GM21737 (cell line): ENCODE measurements around the gene CCL15.
"Not testable (repeated sequence)": the region's sequence is repeated elsewhere in the genome, so short reads cannot be mapped to it uniquely, and the experiment has no call there.

Experiments used
- ATAC-seq: cut with Tn5 transposase; IDR thresholded peaks from one replicate; pipeline ENCODE4 v1.9.1; 2021; ENCODE audit warnings: mild to moderate bottlenecking, moderate library complexity; ENCODE audit not compliant: unreplicated experiment

The CCL15 gene

GRCh38 chr17:35995346-35995745 lies 6.0 kb downstream of the CCL15 start:
- ATAC-seq: not testable (repeated sequence)

GRCh38 chr17:35991075-35991474 lies 10.3 kb downstream of the CCL15 start:
- no peak for ATAC-seq

GRCh38 chr17:35988164-35988563 lies 13.2 kb downstream of the CCL15 start:
- no peak for ATAC-seq

GRCh38 chr17:35986643-35987042 lies 14.7 kb downstream of the CCL15 start, which contains the start of gene CCL14:
CCL14 (minus strand) TSS chr17:35986729; CDS start chr17:35986649, 80 bp downstream.
- ATAC-seq: no peak

GRCh38 chr17:35984140-35984539 lies 17.2 kb downstream of the CCL15 start:
- no peak for ATAC-seq

GRCh38 chr17:35982409-35983191 lies 18.8 kb downstream of the CCL15 start:
- no peak for ATAC-seq

- ATAC-seq: no peak
Measured at GRCh38 chr17:35981908-35982330, 19.4 kb downstream of the CCL15 start.

GRCh38 chr17:35981246-35981645 lies 20.1 kb downstream of the CCL15 start, which contains the start of gene CCL16:
CCL16 (minus strand) TSS chr17:35981497; CDS start chr17:35981420, 77 bp downstream.
- ATAC-seq: no peak

GRCh38 chr17:35978346-35978745 lies 23.0 kb downstream of the CCL15 start:
- ATAC-seq: no peak

- ATAC-seq: no peak
Measured at GRCh38 chr17:35977509-35977908, 23.8 kb downstream of the CCL15 start.

- no peak for ATAC-seq
Measured at GRCh38 chr17:35973333-35974260, 27.8 kb downstream of the CCL15 start.

GRCh38 chr17:35972945-35973332 lies 28.4 kb downstream of the CCL15 start:
- ATAC-seq: no peak

- no peak for ATAC-seq
Measured at GRCh38 chr17:35972535-35972934, 28.8 kb downstream of the CCL15 start.

GRCh38 chr17:35972066-35972465 lies 29.3 kb downstream of the CCL15 start:
- no peak for ATAC-seq

- no peak for ATAC-seq
Measured at GRCh38 chr17:35969558-35970380, 31.6 kb downstream of the CCL15 start.

- no peak for ATAC-seq
Measured at GRCh38 chr17:35968520-35969054, 32.8 kb downstream of the CCL15 start.

GRCh38 chr17:35965272-35965671 lies 36.1 kb downstream of the CCL15 start:
- no peak for ATAC-seq

GRCh38 chr17:35963663-35964062 lies 37.7 kb downstream of the CCL15 start:
- ATAC-seq: no peak

- no peak for ATAC-seq
Measured at GRCh38 chr17:35953720-35954119, 47.6 kb downstream of the CCL15 start.

- no peak for ATAC-seq
Measured at GRCh38 chr17:35949401-35949800, 52.0 kb downstream of the CCL15 start.
